Uterus (tissue), 2 donors: ENCODE measurements around the gene CD48.

Experiments used
- CTCF ChIP-seq, 4 experiments: fragments of 200-600 bp in 2 of 4; fragments of 450-650 bp in 2 of 4; sonication (generic) in 2 of 4; IDR thresholded peaks; one replicate each; pipeline ENCODE4 v1.5.1; 2016 to 2019; ENCODE audit warnings: antibody characterized with exemption in 4 of 4, mild to moderate bottlenecking in 2 of 4, moderate library complexity in 1 of 4
- POLR2A ChIP-seq, 2 donors: fragments of 450-650 bp; IDR thresholded peaks; one replicate each; pipeline ENCODE4 v1.6.1; 2016; ENCODE audit warnings: antibody characterized with exemption in 2 of 2, mild to moderate bottlenecking in 1 of 2, moderate library complexity in 1 of 2

GRCh38 chr1:160676869-160677597, 34.6 kb downstream of the CD48 start:
- TF ChIP-seq CTCF (IDR thresholded peaks at IDR 0.05), result no peak
- no peak for TF ChIP-seq POLR2A (IDR thresholded peaks at IDR 0.05)
